ENCODE results near the gene VEGFC. TPM values are rescaled to one million over a fixed set of nuclear protein-coding genes. Genes with fewer than 3 reads are reported as not detected.

VEGFC gene
- total RNA-seq, 1 donor from 2014 or later, result 1.6 TPM

DNA sequence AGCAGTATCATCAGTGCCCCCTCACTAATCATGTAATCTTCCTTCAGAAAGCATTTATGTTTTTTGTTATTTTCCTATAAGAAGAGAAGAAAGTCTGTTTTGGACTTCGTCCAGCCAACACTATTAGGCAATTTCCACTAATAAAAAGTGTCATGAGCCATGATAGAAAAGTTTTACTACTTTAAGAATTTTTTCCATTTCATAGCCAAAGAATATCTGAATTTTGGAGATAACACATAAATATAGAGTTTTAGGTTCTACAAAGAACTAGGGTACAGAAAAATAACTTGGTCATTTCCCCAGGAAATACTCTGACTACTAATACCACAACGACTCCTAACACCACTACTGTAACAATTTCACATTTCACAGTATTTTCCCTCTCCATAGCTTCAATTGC lies 41.8 kb upstream of the VEGFC start:
- Histone ChIP-seq H2AFZ (replicated peaks) (no peak overlapping the region), H3F3A (ENCODE audit: low read depth) (no peaks in the 10 kb centered on the region), H3K4me3 (no peak overlapping the region), H3K36me3 (no peaks in the 10 kb centered on the region), H3K9ac (no peak overlapping the region), H3K4me1 (peaks cover 17% of the 10 kb centered on the region), H3K27me3 (no peaks in the 10 kb centered on the region), H3K9me3 (ENCODE audit: low read depth) (no peaks in the 10 kb centered on the region), H3K79me2 (ENCODE audit: low read depth) (no peaks in the 10 kb centered on the region), H3K4me2 (no peak overlapping the region), H4K20me1 (ENCODE audit: low read depth) (no peaks in the 10 kb centered on the region), H3K27ac (no peak overlapping the region)
- H3K27me3 Mint-ChIP-seq (ENCODE audit: insufficient read depth, low read depth), result no peaks in the 10 kb centered on the region
- H3K4me1 Mint-ChIP-seq, result peaks cover 14% of the 10 kb centered on the region
- no peak overlapping the region for H3K4me3 Mint-ChIP-seq
- DNase-seq (ENCODE audit: low spot score), result no peak
- H3K27ac Mint-ChIP-seq, result no peak overlapping the region
- no peaks in the 10 kb centered on the region for H3K36me3 Mint-ChIP-seq
- no peaks in the 10 kb centered on the region for H3K9me3 Mint-ChIP-seq
- TF ChIP-seq, protein P1, sequence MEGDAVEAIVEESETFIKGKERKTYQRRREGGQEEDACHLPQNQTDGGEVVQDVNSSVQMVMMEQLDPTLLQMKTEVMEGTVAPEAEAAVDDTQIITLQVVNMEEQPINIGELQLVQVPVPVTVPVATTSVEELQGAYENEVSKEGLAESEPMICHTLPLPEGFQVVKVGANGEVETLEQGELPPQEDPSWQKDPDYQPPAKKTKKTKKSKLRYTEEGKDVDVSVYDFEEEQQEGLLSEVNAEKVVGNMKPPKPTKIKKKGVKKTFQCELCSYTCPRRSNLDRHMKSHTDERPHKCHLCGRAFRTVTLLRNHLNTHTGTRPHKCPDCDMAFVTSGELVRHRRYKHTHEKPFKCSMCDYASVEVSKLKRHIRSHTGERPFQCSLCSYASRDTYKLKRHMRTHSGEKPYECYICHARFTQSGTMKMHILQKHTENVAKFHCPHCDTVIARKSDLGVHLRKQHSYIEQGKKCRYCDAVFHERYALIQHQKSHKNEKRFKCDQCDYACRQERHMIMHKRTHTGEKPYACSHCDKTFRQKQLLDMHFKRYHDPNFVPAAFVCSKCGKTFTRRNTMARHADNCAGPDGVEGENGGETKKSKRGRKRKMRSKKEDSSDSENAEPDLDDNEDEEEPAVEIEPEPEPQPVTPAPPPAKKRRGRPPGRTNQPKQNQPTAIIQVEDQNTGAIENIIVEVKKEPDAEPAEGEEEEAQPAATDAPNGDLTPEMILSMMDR (IDR thresholded peaks at IDR 0.05), result no peak
- TF ChIP-seq EZH2 (IDR thresholded peaks at IDR 0.05) (no peak), EZH2phosphoT487 (IDR thresholded peaks at IDR 0.05) (no peak)

DNA sequence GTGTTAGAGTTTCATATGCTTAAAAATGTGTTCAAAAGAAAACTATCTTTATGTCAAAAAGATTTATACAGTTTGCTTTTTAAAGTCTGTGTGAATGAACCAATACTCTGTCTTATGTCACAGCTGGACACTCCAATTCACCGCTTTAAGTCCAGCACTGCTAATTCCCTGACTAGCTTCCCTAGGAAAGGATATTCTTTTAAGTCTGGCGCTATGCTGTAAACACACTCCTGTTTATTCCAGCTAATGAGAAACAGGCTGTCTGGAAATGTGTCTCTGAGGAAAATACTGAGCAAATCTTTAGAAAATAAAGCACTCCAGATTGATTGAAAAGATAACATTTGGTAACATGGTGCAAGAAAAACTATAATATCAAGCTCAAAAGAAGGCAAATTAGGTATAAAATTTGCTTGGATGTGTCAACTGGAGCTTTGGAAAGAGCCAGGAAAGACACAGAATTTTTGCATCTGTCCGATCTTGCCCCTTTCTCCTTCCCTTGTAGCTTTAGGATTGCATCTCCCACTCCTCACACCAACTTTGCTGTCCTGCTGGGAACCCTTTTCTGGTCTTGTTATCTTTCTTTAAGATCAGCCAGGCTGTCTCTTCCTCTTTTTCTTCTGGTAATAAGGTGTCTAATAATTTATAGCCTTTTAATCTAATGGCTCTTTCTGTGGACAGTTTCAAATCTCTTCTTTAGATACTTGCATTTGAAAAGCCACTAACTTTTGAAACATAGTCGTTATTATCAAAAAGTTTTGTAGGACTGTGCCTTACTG lies 40.9 kb upstream of the VEGFC start:
- Histone ChIP-seq H3F3A (ENCODE audit: low read depth) (no peaks in the 10 kb centered on the region), H3K9ac (no peak overlapping the region), H3K4me1 (peaks cover 17% of the 10 kb centered on the region), H3K27ac (peak overlapping the region; percentile 53), H4K20me1 (ENCODE audit: low read depth) (no peaks in the 10 kb centered on the region), H3K4me2 (peak overlapping the region; percentile 50), H3K27me3 (no peaks in the 10 kb centered on the region), H2AFZ (replicated peaks) (peak overlapping the region; percentile 19), H3K9me3 (ENCODE audit: low read depth) (no peaks in the 10 kb centered on the region), H3K79me2 (ENCODE audit: low read depth) (no peaks in the 10 kb centered on the region), H3K36me3 (no peaks in the 10 kb centered on the region), H3K4me3 (no peak overlapping the region)
- peak; percentile 42 for DNase-seq (ENCODE audit: low spot score)
- no peak for TF ChIP-seq EZH2 (IDR thresholded peaks at IDR 0.05)
- Mint-ChIP-seq H3K27ac (no peak overlapping the region), H3K4me1 (peaks cover 14% of the 10 kb centered on the region), H3K27me3 (ENCODE audit: insufficient read depth, low read depth) (no peaks in the 10 kb centered on the region), H3K4me3 (no peak overlapping the region), H3K9me3 (no peaks in the 10 kb centered on the region), H3K36me3 (no peaks in the 10 kb centered on the region)

DNA sequence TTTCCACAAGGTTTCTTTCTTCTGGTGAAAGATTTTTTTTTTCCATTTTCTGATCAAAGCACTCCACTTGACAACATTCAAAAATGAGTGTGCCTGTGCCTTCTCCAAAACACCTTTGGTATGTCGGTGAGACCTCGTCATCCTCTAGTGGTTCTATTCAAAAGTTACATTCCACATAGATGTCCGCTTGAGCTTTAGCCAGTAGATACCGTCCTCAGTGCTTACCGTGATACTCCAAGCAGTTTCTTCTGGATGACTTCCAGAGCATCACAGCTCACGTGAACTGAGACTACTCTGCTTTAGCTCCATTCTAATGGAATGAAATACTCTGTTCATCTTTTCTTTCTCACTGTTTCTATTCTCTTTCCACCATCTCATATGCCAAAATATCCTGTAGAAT lies 38.2 kb upstream of the VEGFC start:
- no peaks in the 10 kb centered on the region for H3K36me3 Mint-ChIP-seq
- H3K4me2 ChIP-seq, result no peak overlapping the region

More for the DNA sequence above, 38.2 kb upstream of the VEGFC start:
- no peak overlapping the region for H3K27ac Mint-ChIP-seq
- H3K9ac ChIP-seq, result no peak overlapping the region
- H3K4me3 Mint-ChIP-seq, result no peak overlapping the region
- H3F3A ChIP-seq (ENCODE audit: low read depth), result no peaks in the 10 kb centered on the region
- no peak overlapping the region for H3K4me3 ChIP-seq
- no peaks in the 10 kb centered on the region for H3K9me3 ChIP-seq (ENCODE audit: low read depth)
- H4K20me1 ChIP-seq (ENCODE audit: low read depth), result no peaks in the 10 kb centered on the region
- no peaks in the 10 kb centered on the region for H3K27me3 Mint-ChIP-seq (ENCODE audit: insufficient read depth, low read depth)
- H2AFZ ChIP-seq (replicated peaks), result no peak overlapping the region
- TF ChIP-seq EZH2 (IDR thresholded peaks at IDR 0.05) (no peak), EZH2phosphoT487 (IDR thresholded peaks at IDR 0.05) (no peak)
- TF ChIP-seq, protein P1 (IDR thresholded peaks at IDR 0.05), result no peak
- H3K4me1 ChIP-seq, result peaks cover 17% of the 10 kb centered on the region
- peaks cover 14% of the 10 kb centered on the region for H3K4me1 Mint-ChIP-seq
- H3K79me2 ChIP-seq (ENCODE audit: low read depth), result no peaks in the 10 kb centered on the region
- no peak overlapping the region for H3K27ac ChIP-seq
- no peaks in the 10 kb centered on the region for H3K36me3 ChIP-seq
- no peaks in the 10 kb centered on the region for H3K27me3 ChIP-seq
- no peaks in the 10 kb centered on the region for H3K9me3 Mint-ChIP-seq
- DNase-seq (ENCODE audit: low spot score), result no peak

Measured in neural progenitor cell (in vitro differentiated cells).